ENCODE data around the gene LGALS8.

The LGALS8 gene

DNA sequence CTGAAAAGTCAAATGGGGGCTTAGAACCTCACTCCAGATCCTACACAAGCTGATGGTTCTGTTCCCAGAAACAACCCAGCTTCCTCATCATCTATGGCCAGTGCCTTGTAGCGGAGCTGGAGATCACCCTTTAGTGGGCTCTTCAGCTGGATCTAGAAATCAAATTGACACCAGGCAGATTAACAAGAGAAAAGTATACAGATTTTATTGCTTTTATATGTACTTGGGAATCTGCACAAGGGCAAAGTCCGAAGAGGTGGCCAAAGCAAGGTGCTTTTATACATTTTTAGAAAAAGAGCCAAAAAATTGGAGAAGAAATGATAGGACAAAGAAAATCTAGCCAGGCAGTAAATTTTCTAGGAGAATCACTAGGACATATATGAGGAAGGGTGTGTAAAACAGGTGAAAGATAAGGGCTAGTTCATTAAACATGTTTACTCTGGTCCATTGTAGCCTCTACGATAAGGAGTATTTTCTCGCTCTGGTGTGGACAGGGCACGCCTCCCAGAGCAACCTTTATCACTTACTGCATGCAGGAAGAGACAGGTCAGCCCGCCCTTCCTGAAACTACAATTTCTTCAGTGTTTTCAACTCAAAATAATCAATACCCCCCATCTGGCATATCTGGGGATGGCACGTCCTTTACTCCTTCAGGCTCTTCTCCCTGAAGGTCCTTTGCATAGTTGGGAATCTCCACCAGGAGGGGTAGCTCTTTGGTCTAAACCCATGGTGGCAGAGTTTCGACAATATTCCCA lies 14.0 kb upstream of the LGALS8 start:
- DNase-seq = no peak

DNA sequence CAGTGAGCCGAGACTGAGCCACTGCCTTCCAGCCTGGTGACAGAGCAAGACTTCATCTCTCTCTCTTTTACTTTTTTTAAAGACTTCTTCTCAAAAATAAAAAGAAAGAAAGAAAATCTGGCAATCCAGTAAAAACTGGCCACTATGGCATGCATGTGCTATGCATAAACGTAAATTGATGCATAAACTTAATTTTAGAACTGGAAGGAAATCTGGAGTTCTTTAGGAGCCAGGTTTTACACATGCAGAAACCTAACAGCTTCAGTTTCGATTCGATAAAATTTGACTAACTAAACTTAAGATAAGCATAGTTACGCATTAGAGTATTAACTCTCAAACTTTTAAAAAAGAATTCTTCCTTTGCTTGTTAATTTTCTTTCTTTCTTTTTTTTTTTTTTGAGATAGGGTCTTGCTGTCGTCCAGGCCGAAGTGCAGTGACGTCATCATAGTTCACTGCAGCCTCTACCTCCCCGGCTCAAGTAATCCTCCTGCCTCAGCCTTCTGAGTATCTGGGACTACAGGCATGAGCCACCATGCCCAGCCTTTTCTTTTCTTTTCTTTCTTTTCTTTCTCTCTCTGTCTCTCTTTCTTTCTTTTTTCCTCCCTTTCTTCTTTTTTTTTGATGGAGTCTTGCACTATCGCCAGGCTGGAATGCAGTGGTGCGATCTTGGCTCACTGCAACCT lies 11.9 kb upstream of the LGALS8 start:
- no peak for DNase-seq

DNA sequence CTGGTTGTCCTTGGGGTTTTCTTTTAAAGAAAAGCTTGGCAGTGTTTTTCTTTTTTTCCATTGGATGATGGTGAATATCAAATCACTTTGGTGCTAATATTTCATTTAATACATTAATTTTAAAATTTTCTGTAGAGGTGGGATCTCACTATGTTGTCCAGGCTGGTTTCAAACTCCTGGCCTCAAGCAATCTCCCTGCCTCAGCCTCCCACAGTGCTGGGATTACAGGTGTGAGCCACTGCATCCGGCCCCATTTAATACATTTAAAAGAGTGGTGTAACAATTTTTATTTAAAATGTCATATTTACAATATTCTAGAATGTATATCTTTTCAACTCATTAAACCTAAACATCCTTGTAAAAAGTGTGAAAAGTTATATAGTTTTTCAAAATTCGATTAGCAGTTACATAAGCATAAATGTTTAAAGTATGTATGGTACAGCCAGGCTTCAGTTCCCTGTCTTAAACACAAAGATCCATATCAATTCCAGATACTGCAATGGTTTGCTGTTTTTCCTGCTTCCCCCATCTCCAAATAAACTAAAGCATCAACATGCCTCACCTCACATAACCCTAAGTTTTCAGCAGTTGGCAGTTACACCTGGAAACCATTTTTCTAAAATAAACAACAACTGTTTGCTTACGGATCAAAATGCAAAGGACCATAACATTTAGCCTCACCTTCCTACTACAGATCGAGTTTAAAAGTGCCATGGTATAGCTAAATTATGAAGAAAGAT lies 8.9 kb upstream of the LGALS8 start:
- no peak for DNase-seq

DNA sequence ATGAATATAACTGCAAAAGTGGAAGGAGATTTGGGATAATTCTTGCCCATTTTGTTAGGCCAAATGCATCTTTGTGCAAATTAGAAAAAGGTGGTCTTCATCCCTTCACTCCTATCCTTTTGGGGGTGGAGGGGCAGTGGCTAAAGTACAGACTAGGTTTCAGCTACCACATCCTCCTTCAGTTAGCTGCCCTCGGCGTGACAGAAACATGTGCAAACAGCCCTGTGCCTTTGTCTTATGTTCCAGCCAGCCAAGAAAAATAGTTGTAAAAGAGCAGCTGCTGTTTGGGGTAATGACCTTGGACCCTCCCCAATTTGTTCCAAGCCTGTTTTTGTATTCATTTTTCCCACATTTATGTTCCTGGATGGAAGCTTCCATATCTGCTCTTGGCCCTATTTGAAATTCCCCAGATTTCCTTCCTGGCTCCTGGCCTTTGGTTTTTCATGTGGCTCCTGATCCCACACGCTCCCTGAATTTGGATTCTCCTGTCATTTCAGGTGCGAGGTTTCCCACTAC lies 8.3 kb upstream of the LGALS8 start:
- no peak for DNase-seq

DNA sequence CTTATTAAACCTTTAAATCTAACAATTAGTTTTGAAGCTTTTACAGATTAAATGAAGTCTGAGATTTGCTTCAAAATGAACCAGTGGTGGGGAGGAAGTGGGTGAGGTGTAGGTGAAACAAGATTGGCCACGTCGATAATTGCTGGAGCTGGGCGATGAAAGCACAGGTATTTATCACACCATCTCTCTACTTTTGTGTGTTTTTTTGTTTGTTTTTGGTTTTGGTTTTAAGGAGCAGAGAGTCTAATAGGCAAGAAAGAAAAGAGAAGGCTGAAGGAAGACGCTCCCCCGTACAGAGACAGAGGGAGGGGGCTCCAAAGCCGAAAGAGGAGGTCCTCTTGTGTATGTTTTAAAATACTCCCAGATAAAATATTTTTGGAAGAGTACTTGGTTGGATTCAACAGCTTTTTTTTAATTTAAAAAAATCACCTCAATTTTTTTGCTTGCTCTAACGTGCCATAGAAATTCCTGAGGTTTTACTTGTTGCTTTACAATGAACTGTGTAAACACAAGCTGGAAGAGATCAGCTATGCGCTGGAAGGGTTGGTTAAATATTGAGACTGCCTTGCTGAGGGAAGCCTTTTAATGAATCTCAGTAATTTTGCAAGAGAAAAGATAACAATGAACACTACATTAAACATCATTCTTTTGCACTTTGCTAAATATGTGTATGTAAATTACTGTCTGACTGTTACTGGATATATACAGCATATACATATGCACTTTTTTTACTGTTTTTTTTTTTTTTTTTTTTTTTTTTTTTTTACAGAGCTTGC lies 6.7 kb upstream of the LGALS8 start:
- no peak for DNase-seq

DNA sequence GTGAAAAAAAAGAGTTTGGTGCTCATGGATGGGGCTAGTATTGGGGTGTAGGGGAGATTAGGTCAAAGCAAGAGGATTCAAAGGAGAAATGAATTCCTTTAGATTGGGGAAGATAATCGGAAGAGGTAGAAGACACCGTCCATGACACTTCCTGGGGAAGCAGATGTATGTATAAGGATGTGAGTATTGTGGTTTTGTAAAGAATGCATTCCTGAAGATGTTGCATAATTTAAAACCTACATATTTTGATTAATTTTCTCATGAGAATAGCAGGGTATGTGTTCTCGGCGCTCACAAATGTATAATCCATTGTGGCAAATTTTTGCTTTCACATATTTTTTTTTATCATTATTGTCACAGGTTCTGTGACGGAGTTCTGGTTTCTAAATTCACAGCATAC lies 5.5 kb upstream of the LGALS8 start:
- DNase-seq = no peak

DNA sequence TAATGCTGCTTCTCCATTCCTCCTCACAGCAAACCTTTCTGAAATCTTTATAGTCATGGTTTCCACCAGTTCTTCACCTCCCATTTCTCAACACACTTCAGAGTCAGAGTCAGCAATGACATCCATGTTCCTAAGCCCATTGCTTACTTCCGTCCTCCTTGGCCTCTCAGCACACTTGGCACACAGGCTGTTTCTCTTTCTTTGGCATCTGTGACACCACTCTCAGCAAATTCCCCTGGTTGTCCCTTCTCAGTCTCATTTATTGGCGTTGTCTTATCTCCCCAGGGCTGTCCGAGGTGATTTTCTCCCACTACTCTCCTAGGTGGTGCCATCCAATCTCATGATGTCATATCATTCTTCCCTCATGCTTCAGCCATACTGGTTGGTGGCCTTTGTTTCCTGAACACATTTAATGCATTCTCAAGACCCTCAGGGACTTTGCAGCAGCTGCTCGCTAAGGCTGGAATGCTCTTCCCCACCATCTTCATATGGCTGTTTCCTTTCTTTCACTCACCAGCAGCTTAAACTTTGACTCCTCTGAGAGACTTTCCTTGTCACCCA lies 3.3 kb upstream of the LGALS8 start:
- DNase-seq = no peak

DNA sequence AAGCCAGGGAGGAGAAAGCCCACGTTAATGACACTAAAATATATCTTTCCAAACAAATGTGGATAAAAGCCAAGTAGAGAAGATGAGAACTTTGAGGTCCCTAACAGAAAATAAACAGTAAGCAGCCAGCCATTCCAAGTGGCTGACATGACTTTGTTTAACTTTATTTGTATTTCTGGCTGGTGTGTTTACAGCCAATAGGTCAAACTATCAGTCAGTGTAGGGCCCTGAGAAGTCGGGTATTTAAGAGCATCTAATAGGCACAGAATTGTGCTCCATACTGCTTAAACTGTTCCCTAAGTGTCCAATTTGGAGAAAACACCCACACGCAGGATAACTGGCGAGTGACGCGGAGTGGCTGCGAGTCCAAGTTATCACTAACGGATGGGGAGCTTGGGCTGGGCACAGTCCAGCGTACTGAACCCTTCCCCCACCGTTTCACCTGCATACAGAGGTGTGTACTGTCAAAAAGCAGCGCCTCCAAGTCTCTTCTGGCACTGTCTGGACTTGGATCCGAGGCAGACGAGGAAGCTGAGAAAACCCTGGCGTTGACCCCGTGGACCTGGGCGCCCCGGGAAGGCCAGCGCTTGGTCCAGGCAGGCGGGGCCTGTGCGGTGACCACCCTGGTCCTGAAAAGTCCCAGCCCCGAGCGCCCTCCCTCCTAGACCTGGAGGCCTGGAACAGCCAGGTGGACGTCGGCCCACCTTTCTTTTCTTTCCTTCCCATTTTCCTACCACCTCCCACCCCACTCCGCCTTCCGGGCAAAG lies 662 bp upstream of the LGALS8 start:
- DNase-seq = no peak

DNA sequence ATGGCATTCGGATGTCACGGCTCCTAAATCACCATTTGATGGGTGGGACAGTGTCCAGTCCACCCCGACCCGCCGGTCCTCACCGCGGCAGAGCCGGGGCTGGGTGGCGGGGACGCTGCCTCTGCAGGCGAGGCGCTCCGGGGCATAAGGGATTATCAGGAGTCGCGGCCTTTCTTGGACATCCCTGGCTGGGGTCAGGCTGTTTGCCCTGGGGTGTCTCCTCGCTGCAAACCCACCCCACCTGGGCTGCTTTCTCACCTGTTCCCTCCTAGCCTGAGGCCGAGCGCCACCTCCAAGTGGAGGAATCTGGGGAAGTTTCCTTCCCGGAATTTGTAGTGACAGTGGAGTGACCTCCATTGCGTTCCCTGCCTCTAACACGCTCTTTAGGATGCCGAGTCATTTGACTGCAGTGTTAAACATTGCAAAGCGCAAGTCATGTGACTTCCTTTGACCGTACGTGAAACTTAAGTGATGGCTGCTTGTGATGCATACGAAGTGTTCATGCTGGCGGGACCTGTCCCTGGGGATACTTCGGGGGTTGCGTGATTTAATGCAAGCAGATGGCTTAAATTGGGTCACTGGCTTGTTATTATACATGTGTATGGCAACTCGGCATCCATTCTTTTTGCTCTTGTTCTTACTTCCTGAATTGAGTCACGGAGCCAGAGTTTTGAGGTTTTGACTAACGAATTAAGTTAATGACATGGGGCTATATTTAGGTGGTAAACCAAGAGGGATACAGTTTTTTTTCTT lies 536 bp downstream of the LGALS8 start:
- no peak for DNase-seq

DNA sequence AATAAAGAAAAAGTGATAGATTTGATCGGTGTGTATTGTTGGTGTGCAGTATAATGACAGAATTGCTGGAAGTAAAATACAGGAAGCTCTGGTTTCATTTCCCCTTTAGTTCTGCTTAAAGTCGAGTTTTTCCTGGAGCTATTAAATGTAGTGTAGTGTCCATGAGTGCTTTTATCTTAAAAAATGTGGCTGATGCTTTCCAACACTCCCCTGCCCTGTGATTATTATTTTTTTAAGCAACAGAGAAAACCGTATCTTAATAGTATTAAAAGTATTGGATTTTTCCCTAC lies 1.1 kb downstream of the LGALS8 start:
- DNase-seq = no peak

DNA sequence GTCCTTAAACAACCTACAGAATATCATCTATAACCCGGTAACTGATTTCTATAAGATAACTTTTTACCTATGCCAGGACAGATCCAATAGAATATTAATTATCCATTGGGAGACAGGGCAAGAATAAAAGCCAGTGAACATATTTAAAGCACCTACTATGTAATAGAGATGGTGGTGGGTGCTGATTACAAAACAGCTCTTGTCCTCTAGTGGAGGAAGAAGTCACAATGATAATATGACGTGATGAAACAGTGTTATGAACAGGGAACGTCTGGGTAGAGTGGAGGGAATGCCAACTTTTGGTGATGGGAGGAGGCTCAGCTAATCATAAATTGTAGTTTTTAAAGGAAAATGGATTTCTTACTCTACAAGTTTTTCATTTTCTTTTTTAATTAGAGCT lies 2.3 kb downstream of the LGALS8 start:
- no peak for DNase-seq

DNA sequence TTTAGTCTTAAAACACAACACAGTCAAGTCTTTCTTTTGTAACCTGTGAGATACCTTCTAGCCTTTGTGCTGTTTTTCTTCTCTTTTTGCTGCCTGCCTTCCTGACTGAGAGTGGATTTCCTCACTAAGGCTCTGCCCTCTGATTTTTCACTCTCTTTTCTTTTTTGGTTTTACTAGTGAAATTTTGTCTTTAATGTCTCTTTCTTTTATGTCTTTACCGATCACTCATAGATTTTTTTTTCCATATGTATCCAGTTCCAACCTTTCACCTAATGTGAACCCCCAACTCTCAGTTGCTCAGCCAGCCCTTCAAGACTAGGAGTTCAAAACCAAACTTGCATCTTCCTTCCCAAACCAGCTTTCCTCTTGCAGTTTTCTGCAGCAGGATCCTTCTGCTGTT lies 6.5 kb downstream of the LGALS8 start:
- no peak for DNase-seq

DNA sequence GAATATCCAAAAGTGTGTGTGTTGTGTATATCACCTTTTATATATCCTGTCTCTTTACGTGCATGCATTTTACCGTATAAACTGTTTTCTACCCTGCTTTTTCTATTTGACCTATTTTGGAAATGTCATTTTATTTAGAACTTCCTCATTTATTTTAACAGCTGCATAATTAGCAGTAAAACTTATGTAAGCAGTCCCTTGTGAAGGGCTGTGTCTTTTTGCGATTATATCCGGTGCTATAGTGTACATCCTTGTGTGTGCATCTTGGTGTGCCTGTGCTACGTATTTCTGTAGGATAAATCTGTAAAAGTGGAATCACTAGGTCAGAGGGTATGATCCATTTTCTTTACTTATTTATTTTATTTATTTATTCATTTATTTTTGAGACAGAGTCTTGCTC lies 7.2 kb downstream of the LGALS8 start:
- no peak for DNase-seq

DNA sequence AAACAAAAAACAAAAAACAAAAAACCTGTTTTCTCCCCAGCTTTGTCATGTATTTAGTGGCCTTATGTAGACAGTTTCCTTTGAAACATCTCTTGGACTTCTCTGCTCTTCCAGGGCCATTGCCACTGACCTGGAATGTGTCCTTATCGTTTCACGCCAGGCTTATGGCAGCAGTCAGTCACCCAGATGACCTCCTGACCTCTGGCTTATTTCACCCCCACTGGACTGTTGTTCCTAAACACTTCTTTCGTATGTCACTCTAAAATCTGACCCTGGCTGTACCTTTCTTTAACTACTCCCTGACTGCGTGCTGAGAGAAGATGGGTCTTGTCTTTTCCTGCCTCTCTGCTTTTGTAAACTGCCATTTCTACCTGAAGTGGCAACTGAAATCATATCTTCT lies 9.1 kb downstream of the LGALS8 start:
- no peak for DNase-seq

DNA sequence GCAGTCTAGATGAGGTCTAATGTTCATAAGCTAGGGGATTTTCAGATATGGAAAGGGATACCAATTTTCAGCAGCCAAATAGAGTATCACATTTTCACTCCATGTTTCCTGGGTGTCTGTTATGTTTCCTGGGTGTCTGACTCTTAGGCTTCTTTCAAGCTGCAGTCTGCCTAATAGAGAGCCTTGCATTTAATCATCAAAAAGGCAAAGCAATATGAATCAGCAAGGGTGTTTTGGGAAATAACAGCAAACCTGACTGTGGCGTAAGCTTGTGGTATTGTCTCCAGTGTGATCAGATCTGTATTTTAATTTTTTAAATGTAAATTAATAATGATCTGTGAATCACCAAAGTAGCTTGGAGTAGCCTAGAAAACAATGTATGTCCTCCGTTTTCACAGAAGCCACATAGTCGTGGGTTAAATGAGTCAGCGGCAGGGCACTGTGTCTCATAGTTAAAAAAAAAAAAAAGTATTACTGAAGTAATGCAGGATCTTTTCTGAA lies 10.4 kb downstream of the LGALS8 start:
- DNase-seq = peak; percentile 30

DNA sequence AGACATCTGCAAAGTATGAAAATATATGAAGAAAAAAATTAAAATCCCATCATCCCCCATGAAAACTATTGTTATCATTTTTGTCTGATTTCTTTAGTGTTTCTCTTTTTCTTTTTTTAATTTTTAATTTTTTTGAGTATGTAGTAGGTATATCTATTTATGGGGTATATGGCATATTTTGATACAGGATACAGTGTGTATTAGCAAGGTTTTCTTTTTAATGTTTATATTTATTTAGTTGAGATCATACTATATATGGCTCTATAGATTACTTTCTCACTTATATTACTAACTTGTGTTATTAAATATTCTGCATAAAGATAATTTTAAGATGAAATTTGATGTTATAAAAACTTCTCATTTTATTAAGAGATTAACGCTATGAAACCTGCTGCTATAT lies 11.4 kb downstream of the LGALS8 start:
- no peak for DNase-seq

DNA sequence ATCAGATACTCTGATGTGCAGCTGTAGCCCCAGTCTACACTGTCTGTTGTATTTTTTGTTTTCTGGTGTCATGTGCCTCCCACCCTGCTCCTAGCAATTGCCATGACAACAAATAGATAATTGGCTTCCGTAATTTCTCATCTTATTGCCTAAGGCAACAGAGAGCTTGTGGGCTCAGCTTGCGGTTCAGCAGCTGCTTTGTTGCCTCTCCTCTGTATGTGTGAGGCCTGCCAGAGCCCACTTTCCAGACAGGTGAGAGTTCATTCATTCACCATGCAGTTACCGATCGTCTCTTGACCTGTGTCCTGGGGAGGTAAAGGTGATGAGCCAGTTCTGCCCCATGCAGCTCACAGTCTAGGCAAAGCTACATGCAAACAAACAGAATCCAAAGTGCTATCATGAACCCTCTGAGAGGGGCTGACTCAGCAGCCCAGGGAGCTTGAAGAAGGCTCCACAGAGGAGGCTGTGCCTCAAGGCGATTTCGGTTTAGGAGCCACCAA lies 11.9 kb downstream of the LGALS8 start:
- DNase-seq = no peak

DNA sequence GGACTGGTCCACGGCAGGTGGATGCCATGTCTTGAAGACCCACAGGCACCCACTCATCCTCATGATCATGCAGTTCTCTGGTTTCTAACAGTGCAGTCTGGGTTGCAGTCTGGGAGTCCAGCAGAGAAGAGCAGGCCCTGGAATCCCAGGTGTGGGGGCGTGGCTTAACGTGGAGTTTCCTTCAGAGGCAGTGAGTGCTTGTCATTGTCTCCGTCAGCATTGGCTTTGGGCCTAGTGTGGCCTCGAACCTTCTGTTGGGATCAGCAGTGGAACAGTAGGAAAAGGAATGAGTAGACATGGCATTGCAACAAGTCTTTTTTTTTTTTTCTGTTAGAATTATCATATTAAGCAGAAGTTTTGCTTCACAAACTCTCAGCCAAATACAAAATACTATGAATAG lies 12.8 kb downstream of the LGALS8 start:
- no peak for DNase-seq

DNA sequence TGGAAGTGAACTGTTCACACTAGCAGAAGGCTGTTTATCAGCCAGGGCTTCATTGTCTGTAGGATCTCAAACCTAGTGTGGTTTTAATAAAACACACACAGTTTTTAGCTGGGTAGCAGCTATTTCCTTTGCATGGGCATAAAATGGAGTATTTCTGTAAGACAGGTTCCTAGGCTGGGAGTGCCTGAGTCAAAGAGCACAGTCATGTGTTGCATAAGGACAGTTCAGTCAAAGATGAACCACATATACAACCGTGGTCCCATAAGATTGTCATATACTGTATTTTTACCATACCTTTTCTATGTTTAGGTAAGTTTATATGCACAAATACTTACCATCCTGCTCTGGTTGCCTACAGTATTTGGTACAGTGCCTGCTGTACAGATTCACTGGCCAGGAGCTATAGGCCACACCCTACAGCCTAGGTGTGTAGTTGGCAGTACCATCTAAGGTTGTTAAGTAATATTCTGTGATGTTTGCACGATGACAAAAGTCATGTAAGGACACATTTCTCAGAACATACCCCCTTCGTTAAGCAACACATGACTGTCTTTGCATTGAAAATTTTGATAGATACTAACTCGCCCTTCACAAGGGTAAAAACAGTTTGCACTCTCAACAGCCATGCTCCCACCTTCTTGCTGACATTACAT lies 17.2 kb downstream of the LGALS8 start:
- DNase-seq = no peak

DNA sequence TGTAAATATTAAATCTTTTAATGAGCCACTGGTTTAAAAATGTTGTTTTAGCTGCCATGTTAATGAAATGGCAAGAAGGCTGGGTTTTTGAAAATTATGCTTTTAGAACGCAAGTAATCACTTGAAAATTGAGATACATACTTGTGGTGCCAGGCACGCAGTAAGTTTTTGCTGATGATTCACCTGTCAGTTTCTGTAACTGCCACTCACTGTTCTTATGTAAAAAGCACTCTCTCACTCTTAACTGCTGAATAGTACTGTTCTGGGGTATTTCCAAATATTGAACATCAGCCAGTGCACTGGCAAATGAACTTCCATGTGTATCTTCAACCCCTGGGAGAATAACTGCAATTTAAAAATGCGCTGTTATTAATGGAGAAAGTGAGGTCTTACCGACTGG lies 17.9 kb downstream of the LGALS8 start:
- no peak for DNase-seq

All from GOT3 (cell line).